Neural cell (in vitro differentiated cells): ENCODE measurements around the gene KRTAP29-1. TPM values are rescaled to one million over a fixed set of nuclear protein-coding genes. Genes with fewer than 3 reads are reported as not detected.

Experiments used
- H2AFZ ChIP-seq: fragments of 200-600, 300-800 bp; sonication (generic), shearing (Covaris generic); 2 replicates; pipeline ENCODE4 v1.6.0; 2014; ENCODE audit warnings: low read depth, mild to moderate bottlenecking, antibody characterized with exemption, low read length, moderate library complexity
- H3F3A ChIP-seq: fragments of 200-600 bp; shearing (Covaris generic); 2 replicates; pipeline ENCODE4 v1.6.1; 2016; ENCODE audit warnings: mild to moderate bottlenecking, moderate library complexity, mixed read lengths, antibody characterized with exemption, low read length; ENCODE audit not compliant: insufficient read depth, poor library complexity, severe bottlenecking
- H3K27ac ChIP-seq: fragments of 200-600, 300-800 bp; sonication (generic), shearing (Covaris generic); 2 replicates; pipeline ENCODE4 v1.5.1; 2014; ENCODE audit warnings: mild to moderate bottlenecking, low read length, moderate library complexity
- H3K27me3 ChIP-seq: fragments of 300-800, 200-600 bp; sonication (generic), shearing (Covaris generic); 2 replicates; pipeline ENCODE4 v1.6.0; 2014; ENCODE audit warnings: mild to moderate bottlenecking, low read depth, low read length, moderate library complexity; ENCODE audit not compliant: insufficient read depth
- H3K36me3 ChIP-seq: fragments of 300-800, 200-600 bp; sonication (generic), shearing (Covaris generic); 2 replicates; pipeline ENCODE4 v1.5.1; 2014; ENCODE audit warnings: mild to moderate bottlenecking, antibody characterized with exemption, low read length, moderate library complexity; ENCODE audit not compliant: insufficient read depth
- H3K4me2 ChIP-seq: fragments of 300-800, 200-600 bp; sonication (generic), shearing (Covaris generic); 2 replicates; pipeline ENCODE4 v1.6.0; 2014; ENCODE audit warnings: mild to moderate bottlenecking, low read length
- H3K4me3 ChIP-seq: fragments of 300-800, 200-600 bp; sonication (generic), shearing (Covaris generic); 2 replicates; pipeline ENCODE4 v1.5.1; 2014; ENCODE audit warnings: mild to moderate bottlenecking, low read length, moderate library complexity
- H3K79me2 ChIP-seq: fragments of 200-600 bp; shearing (Covaris generic); replicated peaks from 2 replicates; pipeline ENCODE4 v1.6.0; 2014; ENCODE audit warnings: mild to moderate bottlenecking, low read length, moderate library complexity; ENCODE audit not compliant: insufficient read depth
- H3K9ac ChIP-seq: fragments of 300-800, 200-600 bp; sonication (generic), shearing (Covaris generic); 2 replicates; pipeline ENCODE4 v1.6.1; 2016; ENCODE audit warnings: mild to moderate bottlenecking, low read length, mixed read lengths
- H3K9me2 ChIP-seq: fragments of 200-600 bp; shearing (Covaris generic); 2 replicates; pipeline ENCODE4 v1.6.1; 2016; ENCODE audit warnings: mild to moderate bottlenecking, low read length, mixed read lengths; ENCODE audit not compliant: insufficient read depth
- H3K9me3 ChIP-seq: fragments of 200-600, 300-800 bp; sonication (generic), shearing (Covaris generic); 2 replicates; pipeline ENCODE4 v1.6.1; 2016; ENCODE audit warnings: mild to moderate bottlenecking, mixed run types, low read length, moderate library complexity, mixed read lengths
- H4K20me1 ChIP-seq: fragments of 200-600 bp; shearing (Covaris generic); 2 replicates; pipeline ENCODE4 v1.6.1; 2016; ENCODE audit warnings: mild to moderate bottlenecking, mixed run types; ENCODE audit not compliant: insufficient read depth
- TAF1 ChIP-seq: IDR thresholded peaks from 2 replicates; pipeline ENCODE4 v1.6.1; 2012; ENCODE audit warnings: low read depth
- polyA plus RNA-seq: library from polyadenylated mRNA; depleted of rRNA; stranded (reverse); fragments of >200 nt; gene quantifications from 2 replicates; pipeline ENCODE4 v1.2.3, GENCODE V29; 2014
- small RNA-seq, 3 experiments: library from RNA; depleted of rRNA; stranded (forward); fragments of <200 nt; gene quantifications; one replicate each; pipeline ENCODE3, GENCODE V24; 2012
- TF ChIP-seq, protein P1 (sequence below): IDR thresholded peaks from 2 replicates; pipeline ENCODE4 v1.6.1; 2012; ENCODE audit warnings: borderline replicate concordance

KRTAP29-1 gene
- polyA plus RNA-seq, 1 donor from 2014 or later: not detected

DNA sequence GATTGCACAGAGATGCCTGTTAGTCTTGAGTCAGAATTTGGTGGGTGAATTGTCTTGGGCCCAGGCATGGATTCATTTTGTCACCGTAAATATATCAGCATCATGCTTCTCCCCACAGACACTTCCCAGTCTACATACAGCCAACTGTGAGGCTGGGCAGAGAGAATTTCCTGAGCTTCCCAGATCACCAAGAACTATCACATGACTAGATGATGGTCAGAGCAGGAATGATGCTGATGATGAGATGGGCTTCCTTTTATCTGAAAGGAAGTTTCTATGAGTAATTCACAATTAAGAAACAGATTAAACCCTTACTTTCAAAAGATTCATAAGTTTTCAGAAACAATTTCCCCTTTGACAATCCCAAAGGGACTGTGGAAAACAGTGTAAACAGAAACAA lies 47.8 kb downstream of the KRTAP29-1 start:
- no peak overlapping the region for H3K4me2 ChIP-seq
- no peak overlapping the region for H3K9ac ChIP-seq
- H3K27ac ChIP-seq: no peak overlapping the region
- H3K9me2 ChIP-seq: no peaks in the 10 kb centered on the region
- no peak overlapping the region for H3K4me3 ChIP-seq
- TF ChIP-seq, protein P1, sequence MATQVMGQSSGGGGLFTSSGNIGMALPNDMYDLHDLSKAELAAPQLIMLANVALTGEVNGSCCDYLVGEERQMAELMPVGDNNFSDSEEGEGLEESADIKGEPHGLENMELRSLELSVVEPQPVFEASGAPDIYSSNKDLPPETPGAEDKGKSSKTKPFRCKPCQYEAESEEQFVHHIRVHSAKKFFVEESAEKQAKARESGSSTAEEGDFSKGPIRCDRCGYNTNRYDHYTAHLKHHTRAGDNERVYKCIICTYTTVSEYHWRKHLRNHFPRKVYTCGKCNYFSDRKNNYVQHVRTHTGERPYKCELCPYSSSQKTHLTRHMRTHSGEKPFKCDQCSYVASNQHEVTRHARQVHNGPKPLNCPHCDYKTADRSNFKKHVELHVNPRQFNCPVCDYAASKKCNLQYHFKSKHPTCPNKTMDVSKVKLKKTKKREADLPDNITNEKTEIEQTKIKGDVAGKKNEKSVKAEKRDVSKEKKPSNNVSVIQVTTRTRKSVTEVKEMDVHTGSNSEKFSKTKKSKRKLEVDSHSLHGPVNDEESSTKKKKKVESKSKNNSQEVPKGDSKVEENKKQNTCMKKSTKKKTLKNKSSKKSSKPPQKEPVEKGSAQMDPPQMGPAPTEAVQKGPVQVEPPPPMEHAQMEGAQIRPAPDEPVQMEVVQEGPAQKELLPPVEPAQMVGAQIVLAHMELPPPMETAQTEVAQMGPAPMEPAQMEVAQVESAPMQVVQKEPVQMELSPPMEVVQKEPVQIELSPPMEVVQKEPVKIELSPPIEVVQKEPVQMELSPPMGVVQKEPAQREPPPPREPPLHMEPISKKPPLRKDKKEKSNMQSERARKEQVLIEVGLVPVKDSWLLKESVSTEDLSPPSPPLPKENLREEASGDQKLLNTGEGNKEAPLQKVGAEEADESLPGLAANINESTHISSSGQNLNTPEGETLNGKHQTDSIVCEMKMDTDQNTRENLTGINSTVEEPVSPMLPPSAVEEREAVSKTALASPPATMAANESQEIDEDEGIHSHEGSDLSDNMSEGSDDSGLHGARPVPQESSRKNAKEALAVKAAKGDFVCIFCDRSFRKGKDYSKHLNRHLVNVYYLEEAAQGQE: no peak
- no peak for TF ChIP-seq TAF1
- H2AFZ ChIP-seq: no peak overlapping the region
- H3F3A ChIP-seq: no peaks in the 10 kb centered on the region
- H4K20me1 ChIP-seq: no peaks in the 10 kb centered on the region
- H3K9me3 ChIP-seq: no peaks in the 10 kb centered on the region
- H3K27me3 ChIP-seq: no peaks in the 10 kb centered on the region
- H3K36me3 ChIP-seq: no peaks in the 10 kb centered on the region
- no peaks in the 10 kb centered on the region for H3K79me2 ChIP-seq

Small RNAs within 50 kb of the gene (small RNA-seq; reads per million reads assigned to genes)
- gene KRTAP9-10P: 0 reads per million in 3 experiments

Other genes with a start within 250 kb of the KRTAP29-1 start
- gene KRTAP2-2, start 247.6 kb downstream of the KRTAP29-1 start, polyA plus RNA-seq: not detected in 2 replicates
- not detected in 2 replicates for gene KRTAP2-3, start 242.7 kb downstream of the KRTAP29-1 start, polyA plus RNA-seq
- not detected in 2 replicates for gene KRTAP2-4, start 237.0 kb downstream of the KRTAP29-1 start, polyA plus RNA-seq
- gene KRTAP4-7, start 218.7 kb downstream of the KRTAP29-1 start, polyA plus RNA-seq: not detected in 2 replicates
- not detected in 2 replicates for gene KRTAP4-8, start 204.7 kb downstream of the KRTAP29-1 start, polyA plus RNA-seq
- gene KRTAP4-16, start 200.6 kb downstream of the KRTAP29-1 start, polyA plus RNA-seq: not detected in 2 replicates
- gene KRTAP4-9, start 197.5 kb downstream of the KRTAP29-1 start, polyA plus RNA-seq: not detected in 2 replicates
- not detected in 2 replicates for gene KRTAP4-11, start 184.5 kb downstream of the KRTAP29-1 start, polyA plus RNA-seq
- not detected in 2 replicates for gene KRTAP4-12, start 178.7 kb downstream of the KRTAP29-1 start, polyA plus RNA-seq
- gene KRTAP4-6, start 162.3 kb downstream of the KRTAP29-1 start, polyA plus RNA-seq: not detected in 2 replicates
- gene KRTAP4-5, start 153.0 kb downstream of the KRTAP29-1 start, polyA plus RNA-seq: not detected in 2 replicates
- gene KRTAP4-4, start 142.1 kb downstream of the KRTAP29-1 start, polyA plus RNA-seq: not detected in 2 replicates
- not detected in 2 replicates for gene KRTAP4-3, start 134.6 kb downstream of the KRTAP29-1 start, polyA plus RNA-seq
- not detected in 2 replicates for gene KRTAP4-2, start 124.6 kb downstream of the KRTAP29-1 start, polyA plus RNA-seq
- not detected in 2 replicates for gene KRTAP4-1, start 117.9 kb downstream of the KRTAP29-1 start, polyA plus RNA-seq
- not detected in 2 replicates for gene KRTAP9-1, start 113.0 kb downstream of the KRTAP29-1 start, polyA plus RNA-seq
- not detected in 2 replicates for gene KRTAP9-2, start 76.2 kb downstream of the KRTAP29-1 start, polyA plus RNA-seq
- not detected in 2 replicates for gene KRTAP9-3, start 70.4 kb downstream of the KRTAP29-1 start, polyA plus RNA-seq
- gene KRTAP9-8, start 64.9 kb downstream of the KRTAP29-1 start, polyA plus RNA-seq: not detected in 2 replicates
- not detected in 2 replicates for gene KRTAP9-4, start 53.2 kb downstream of the KRTAP29-1 start, polyA plus RNA-seq
- not detected in 2 replicates for gene KRTAP9-9, start 47.5 kb downstream of the KRTAP29-1 start, polyA plus RNA-seq
- gene KRTAP9-6, start 37.5 kb downstream of the KRTAP29-1 start, polyA plus RNA-seq: not detected in 2 replicates
- not detected in 2 replicates for gene KRTAP9-7, start 27.2 kb downstream of the KRTAP29-1 start, polyA plus RNA-seq
- not detected in 2 replicates for gene KRTAP16-1, start 6.5 kb upstream of the KRTAP29-1 start, polyA plus RNA-seq
- gene KRTAP17-1, start 12.9 kb upstream of the KRTAP29-1 start, polyA plus RNA-seq: not detected in 2 replicates
- not detected in 2 replicates for gene KRT33A, start 48.0 kb upstream of the KRTAP29-1 start, polyA plus RNA-seq
- gene KRT33B, start 67.0 kb upstream of the KRTAP29-1 start, polyA plus RNA-seq: not detected in 2 replicates
- not detected in 2 replicates for gene KRT34, start 79.5 kb upstream of the KRTAP29-1 start, polyA plus RNA-seq
- not detected in 2 replicates for gene KRT31, start 94.8 kb upstream of the KRTAP29-1 start, polyA plus RNA-seq
- gene KRT37, start 121.7 kb upstream of the KRTAP29-1 start, polyA plus RNA-seq: not detected in 2 replicates
- not detected in 2 replicates for gene KRT38, start 138.1 kb upstream of the KRTAP29-1 start, polyA plus RNA-seq
- gene KRT32, start 164.5 kb upstream of the KRTAP29-1 start, polyA plus RNA-seq: not detected in 2 replicates
- not detected in 2 replicates for gene KRT35, start 178.3 kb upstream of the KRTAP29-1 start, polyA plus RNA-seq
- not detected in 2 replicates for gene KRT36, start 187.1 kb upstream of the KRTAP29-1 start, polyA plus RNA-seq
- not detected in 2 replicates for gene KRT13, start 202.8 kb upstream of the KRTAP29-1 start, polyA plus RNA-seq
- 0.09 TPM in 1 of 2 replicates, not detected in the other for gene KRT15, start 216.0 kb upstream of the KRTAP29-1 start, polyA plus RNA-seq
- 0.56 and 1.6 TPM in 2 replicates for gene KRT19, start 225.5 kb upstream of the KRTAP29-1 start, polyA plus RNA-seq